SK-N-SH (cell line): ENCODE measurements around the gene BCR. TPM values are rescaled to one million over a fixed set of nuclear protein-coding genes. Genes with fewer than 3 reads are reported as not detected.

ENCODE experiments used
- CTCF ChIA-PET: fragments of 300-600, 350-600 bp; formaldehyde crosslinking; extraction: SDS; loops from one replicate; lab custom pipeline; 2021; lab: Yijun Ruan, JAX
- POLR2A ChIA-PET: fragments of 350-600 bp; sonication (Branson Sonifier 250); formaldehyde crosslinking; extraction: SDS; loops from one replicate; lab custom pipeline; 2020; ENCODE audit warnings: antibody characterized with exemption, inconsistent platforms; lab: Yijun Ruan, JAX
- DNase-seq: peaks from one replicate; pipeline ENCODE4 v3.0.0; 2012
- H2AFZ ChIP-seq: fragments of 200-600 bp; sonication (generic); 2 replicates; pipeline ENCODE4 v1.8.1; 2016; ENCODE audit warnings: antibody characterized with exemption, mild to moderate bottlenecking, low read depth
- H3F3A ChIP-seq: fragments of 200-600 bp; sonication (generic); replicated peaks from 2 replicates; pipeline ENCODE3; 2016; ENCODE audit warnings: antibody characterized with exemption, mild to moderate bottlenecking; ENCODE audit not compliant: insufficient read depth
- H3K27ac ChIP-seq, 2 experiments: fragments of 200-500 bp in 1 of 2; fragments of 200-600 bp in 1 of 2; sonication (Bioruptor generic) in 1 of 2; sonication (generic), shearing (Covaris generic) in 1 of 2; 2 replicates each; pipeline versions ENCODE4 v1.5.1 to v1.6.1; 2014 to 2016; ENCODE audit warnings: low read depth in 2 of 2, inconsistent platforms in 1 of 2, low read length in 1 of 2, mild to moderate bottlenecking in 1 of 2, mixed read lengths in 1 of 2
- H3K27me3 ChIP-seq: fragments of 200-600 bp; sonication (generic), shearing (Covaris generic); 2 replicates; pipeline ENCODE4 v1.6.1; 2016; ENCODE audit warnings: mixed run types; ENCODE audit not compliant: insufficient read depth
- H3K36me3 ChIP-seq, 2 experiments: fragments of 200-500 bp in 1 of 2; fragments of 200-600 bp in 1 of 2; sonication (Bioruptor generic) in 1 of 2; sonication (generic) in 1 of 2; replicated peaks in 1 of 2; 2 replicates each; pipeline versions ENCODE3 to v1.5.1; 2014 to 2016; ENCODE audit warnings: low read length in 1 of 2, mild to moderate bottlenecking in 1 of 2; ENCODE audit not compliant: insufficient read depth in 2 of 2, control insufficient read depth in 1 of 2
- H3K4me1 ChIP-seq, 2 experiments: fragments of 200-500 bp in 1 of 2; fragments of 200-600 bp in 1 of 2; sonication (Bioruptor generic) in 1 of 2; sonication (generic), shearing (Covaris generic) in 1 of 2; 2 replicates each; pipeline versions ENCODE4 v1.5.1 to v1.6.1; 2014 to 2016; ENCODE audit warnings: low read depth in 1 of 2, low read length in 1 of 2, mixed run types in 1 of 2; ENCODE audit not compliant: insufficient read depth in 2 of 2, control insufficient read depth in 1 of 2
- H3K4me2 ChIP-seq: fragments of 200-600 bp; sonication (generic), shearing (Covaris generic); 2 replicates; pipeline ENCODE4 v1.6.1; 2017; ENCODE audit warnings: mixed run types
- H3K4me3 ChIP-seq, 2 experiments: fragments of 200-500 bp in 1 of 2; fragments of 200-600 bp in 1 of 2; sonication (Bioruptor generic) in 1 of 2; sonication (generic), shearing (Covaris generic) in 1 of 2; 2 replicates each; pipeline versions ENCODE4 v1.5.1 to v1.8.1; 2014 to 2016; ENCODE audit warnings: low read depth in 2 of 2, inconsistent platforms in 1 of 2, low read length in 1 of 2, mild to moderate bottlenecking in 1 of 2, mixed read lengths in 1 of 2, moderate library complexity in 1 of 2
- H3K79me2 ChIP-seq: fragments of 200-600 bp; sonication (generic); 2 replicates; pipeline ENCODE4 v1.8.1; 2017; ENCODE audit warnings: mild to moderate bottlenecking; ENCODE audit not compliant: insufficient read depth
- H3K9ac ChIP-seq: fragments of 200-600 bp; sonication (generic); 2 replicates; pipeline ENCODE4 v1.6.1; 2017; ENCODE audit warnings: mixed run types
- H3K9me2 ChIP-seq: fragments of 200-600 bp; sonication (generic); 2 replicates; pipeline ENCODE4 v1.6.1; 2017; ENCODE audit warnings: mixed run types
- H3K9me3 ChIP-seq: fragments of 200-600 bp; sonication (generic); 2 replicates; pipeline ENCODE4 v1.6.1; 2017; ENCODE audit warnings: mixed run types, mild to moderate bottlenecking, moderate library complexity
- H4K20me1 ChIP-seq: fragments of 200-600 bp; sonication (generic); 2 replicates; pipeline ENCODE4 v1.6.1; 2017; ENCODE audit warnings: mild to moderate bottlenecking, mixed run types; ENCODE audit not compliant: insufficient read depth
- CHD2 ChIP-seq: fragments of 150-350 bp; IDR thresholded peaks from 2 replicates; pipeline ENCODE4 v1.6.1; 2018; ENCODE audit warnings: low read length; ENCODE audit not compliant: partially characterized antibody
- ELF1 ChIP-seq: IDR thresholded peaks from 2 replicates; pipeline ENCODE4 v1.4.0; 2012
- EP300 ChIP-seq, 2 experiments: IDR thresholded peaks; 2 replicates each; pipeline versions ENCODE4 v1.4.0 to v1.6.1; 2012; ENCODE audit warnings: borderline replicate concordance in 1 of 2, low read depth in 1 of 2, low read length in 1 of 2
- FOXM1 ChIP-seq: IDR thresholded peaks from 2 replicates; pipeline ENCODE4 v1.4.0; 2012; ENCODE audit warnings: low read depth, mild to moderate bottlenecking
- GABPA ChIP-seq: IDR thresholded peaks from 2 replicates; pipeline ENCODE4 v1.4.0; 2012; ENCODE audit warnings: low read depth, mild to moderate bottlenecking
- JUND ChIP-seq: IDR thresholded peaks from 2 replicates; pipeline ENCODE4 v1.4.0; 2012
- MEF2A ChIP-seq: IDR thresholded peaks from 2 replicates; pipeline ENCODE4 v1.4.0; 2012; ENCODE audit warnings: low read depth, borderline replicate concordance
- MXI1 ChIP-seq: IDR thresholded peaks from 2 replicates; pipeline ENCODE4 v1.6.1; 2012; ENCODE audit warnings: mild to moderate bottlenecking, low read depth, low read length, improper control_type of control experiment
- PBX3 ChIP-seq: IDR thresholded peaks from 2 replicates; pipeline ENCODE4; 2012
- SIN3A ChIP-seq: IDR thresholded peaks from 2 replicates; pipeline ENCODE4 v1.6.1; 2012; ENCODE audit warnings: low read depth, mild to moderate bottlenecking, low read length, moderate library complexity, borderline replicate concordance
- TEAD4 ChIP-seq: IDR thresholded peaks from 2 replicates; pipeline ENCODE4 v1.4.0; 2012; ENCODE audit warnings: mild to moderate bottlenecking, borderline replicate concordance; ENCODE audit not compliant: insufficient read depth
- WGBS: methylation state at CpG from one replicate; pipeline ENCODE4 v1.1.6; 2017; ENCODE audit warnings: low lambda C conversion rate; 5-methylcytosine and 5-hydroxymethylcytosine counted together
- polyA plus RNA-seq, 3 experiments: library from polyadenylated mRNA; depleted of rRNA; stranded (reverse); fragments of >200 nt; gene quantifications; 2 replicates each; pipeline ENCODE4 v1.2.3, GENCODE V29; 2012
- TF ChIP-seq, protein P1 (sequence below): fragments of 150-350 bp; IDR thresholded peaks from 2 replicates; pipeline ENCODE4 v1.6.1; 2017; ENCODE audit warnings: antibody characterized with exemption, low read length, low read depth, borderline replicate concordance
- TF ChIP-seq, protein P2 (sequence below): IDR thresholded peaks from 2 replicates; pipeline ENCODE4 v1.4.0; 2012; ENCODE audit warnings: low read depth
- TF ChIP-seq, protein P3 (sequence below): IDR thresholded peaks from 2 replicates; pipeline ENCODE4 v1.4.0; 2012; ENCODE audit warnings: low read depth, borderline replicate concordance
- TF ChIP-seq, protein P4 (sequence below): fragments of 200-600 bp; sonication (generic); IDR thresholded peaks from 2 replicates; pipeline ENCODE4 v1.6.1; 2017; ENCODE audit warnings: antibody characterized with exemption, mild to moderate bottlenecking, moderate library complexity

Gene BCR
- polyA plus RNA-seq, 1 of the 3 experiments (the other 2 are of a cell fraction): 50.9 TPM

DNA sequence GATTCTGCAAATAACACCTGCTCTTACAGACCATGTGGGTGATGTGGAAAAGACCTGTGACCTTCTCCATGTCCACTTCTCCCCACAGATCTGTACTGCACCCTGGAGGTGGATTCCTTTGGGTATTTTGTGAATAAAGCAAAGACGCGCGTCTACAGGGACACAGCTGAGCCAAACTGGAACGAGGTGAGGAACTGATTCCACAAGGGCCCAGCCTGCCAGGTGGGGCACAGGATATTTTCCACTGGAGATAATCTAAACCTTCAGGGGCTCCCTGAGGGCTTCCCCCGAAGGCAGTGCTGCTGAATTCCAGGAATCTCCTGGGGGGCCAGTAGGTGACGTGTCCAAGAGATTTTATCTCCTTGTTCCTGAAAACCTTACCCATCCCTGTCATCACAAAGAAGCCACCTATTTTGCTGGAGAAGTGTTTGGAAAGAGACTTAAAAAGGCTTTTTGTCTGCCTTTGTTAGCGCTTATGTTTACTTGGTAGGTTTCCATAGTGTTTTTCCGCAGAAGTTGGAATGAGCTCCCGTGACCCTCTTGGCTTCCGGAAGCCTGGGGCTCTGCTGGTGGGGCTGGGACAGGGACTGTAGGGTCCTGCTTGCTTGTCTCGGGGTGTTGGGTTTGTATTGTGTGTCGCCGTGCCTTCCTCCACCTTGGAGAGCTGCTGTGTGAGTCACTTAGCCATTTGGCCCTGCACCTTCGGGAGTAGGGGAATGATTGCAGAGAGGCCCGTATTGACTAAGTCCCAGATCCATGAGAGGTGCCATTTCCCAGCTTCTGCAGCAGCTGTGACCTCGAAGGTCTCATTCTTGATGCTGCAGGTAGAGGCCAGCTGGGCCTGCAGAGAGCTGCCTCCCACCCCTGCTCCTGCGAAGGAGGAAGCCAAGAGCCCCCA, 112.4 kb downstream of the BCR start:
- no peak for DNase-seq
- Histone ChIP-seq H3K4me2 (no peak overlapping the region), H4K20me1 (no peaks in the 10 kb centered on the region), H2AFZ (no peak overlapping the region), H3F3A (no peaks in the 10 kb centered on the region), H3K9me2 (no peaks in the 10 kb centered on the region), H3K9me3 (no peaks in the 10 kb centered on the region), H3K9ac (no peak overlapping the region), H3K4me1 (no peaks in the 10 kb centered on the region; a peak in 1 of 4 replicates), H3K79me2 (no peaks in the 10 kb centered on the region), H3K27ac (no peak overlapping the region), H3K27me3 (no peaks in the 10 kb centered on the region), H3K36me3 (peaks cover 8 to 66% of the 10 kb centered on the region in 2 experiments)
- ChIA-PET POLR2A (no interaction called here), CTCF (interaction anchor here (1.4 to 25.8 kb wide), 5 partner anchors 8 to 333 kb away, joined by 3 to 587 read pairs (median 9); partner anchors contain the start of gene BCR)
- WGBS: 97% methylated on average over 14 of the region's 17 CpGs
- no peak for TF ChIP-seq FOXM1
- no peak for TF ChIP-seq MXI1
- TF ChIP-seq PBX3: no peak
- no peak for TF ChIP-seq MEF2A
- TF ChIP-seq JUND: no peak
- TF ChIP-seq, protein P1, sequence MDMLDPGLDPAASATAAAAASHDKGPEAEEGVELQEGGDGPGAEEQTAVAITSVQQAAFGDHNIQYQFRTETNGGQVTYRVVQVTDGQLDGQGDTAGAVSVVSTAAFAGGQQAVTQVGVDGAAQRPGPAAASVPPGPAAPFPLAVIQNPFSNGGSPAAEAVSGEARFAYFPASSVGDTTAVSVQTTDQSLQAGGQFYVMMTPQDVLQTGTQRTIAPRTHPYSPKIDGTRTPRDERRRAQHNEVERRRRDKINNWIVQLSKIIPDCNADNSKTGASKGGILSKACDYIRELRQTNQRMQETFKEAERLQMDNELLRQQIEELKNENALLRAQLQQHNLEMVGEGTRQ: no peak
- TF ChIP-seq ELF1: no peak
- TF ChIP-seq, protein P2, sequence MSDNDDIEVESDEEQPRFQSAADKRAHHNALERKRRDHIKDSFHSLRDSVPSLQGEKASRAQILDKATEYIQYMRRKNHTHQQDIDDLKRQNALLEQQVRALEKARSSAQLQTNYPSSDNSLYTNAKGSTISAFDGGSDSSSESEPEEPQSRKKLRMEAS: no peak
- no peak for TF ChIP-seq SIN3A
- TF ChIP-seq, protein P3, sequence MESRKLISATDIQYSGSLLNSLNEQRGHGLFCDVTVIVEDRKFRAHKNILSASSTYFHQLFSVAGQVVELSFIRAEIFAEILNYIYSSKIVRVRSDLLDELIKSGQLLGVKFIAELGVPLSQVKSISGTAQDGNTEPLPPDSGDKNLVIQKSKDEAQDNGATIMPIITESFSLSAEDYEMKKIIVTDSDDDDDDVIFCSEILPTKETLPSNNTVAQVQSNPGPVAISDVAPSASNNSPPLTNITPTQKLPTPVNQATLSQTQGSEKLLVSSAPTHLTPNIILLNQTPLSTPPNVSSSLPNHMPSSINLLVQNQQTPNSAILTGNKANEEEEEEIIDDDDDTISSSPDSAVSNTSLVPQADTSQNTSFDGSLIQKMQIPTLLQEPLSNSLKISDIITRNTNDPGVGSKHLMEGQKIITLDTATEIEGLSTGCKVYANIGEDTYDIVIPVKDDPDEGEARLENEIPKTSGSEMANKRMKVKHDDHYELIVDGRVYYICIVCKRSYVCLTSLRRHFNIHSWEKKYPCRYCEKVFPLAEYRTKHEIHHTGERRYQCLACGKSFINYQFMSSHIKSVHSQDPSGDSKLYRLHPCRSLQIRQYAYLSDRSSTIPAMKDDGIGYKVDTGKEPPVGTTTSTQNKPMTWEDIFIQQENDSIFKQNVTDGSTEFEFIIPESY: no peak
- no peak for TF ChIP-seq TEAD4
- no peak for TF ChIP-seq CHD2
- TF ChIP-seq, protein P4, sequence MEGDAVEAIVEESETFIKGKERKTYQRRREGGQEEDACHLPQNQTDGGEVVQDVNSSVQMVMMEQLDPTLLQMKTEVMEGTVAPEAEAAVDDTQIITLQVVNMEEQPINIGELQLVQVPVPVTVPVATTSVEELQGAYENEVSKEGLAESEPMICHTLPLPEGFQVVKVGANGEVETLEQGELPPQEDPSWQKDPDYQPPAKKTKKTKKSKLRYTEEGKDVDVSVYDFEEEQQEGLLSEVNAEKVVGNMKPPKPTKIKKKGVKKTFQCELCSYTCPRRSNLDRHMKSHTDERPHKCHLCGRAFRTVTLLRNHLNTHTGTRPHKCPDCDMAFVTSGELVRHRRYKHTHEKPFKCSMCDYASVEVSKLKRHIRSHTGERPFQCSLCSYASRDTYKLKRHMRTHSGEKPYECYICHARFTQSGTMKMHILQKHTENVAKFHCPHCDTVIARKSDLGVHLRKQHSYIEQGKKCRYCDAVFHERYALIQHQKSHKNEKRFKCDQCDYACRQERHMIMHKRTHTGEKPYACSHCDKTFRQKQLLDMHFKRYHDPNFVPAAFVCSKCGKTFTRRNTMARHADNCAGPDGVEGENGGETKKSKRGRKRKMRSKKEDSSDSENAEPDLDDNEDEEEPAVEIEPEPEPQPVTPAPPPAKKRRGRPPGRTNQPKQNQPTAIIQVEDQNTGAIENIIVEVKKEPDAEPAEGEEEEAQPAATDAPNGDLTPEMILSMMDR: no peak
- TF ChIP-seq EP300 (IDR thresholded peaks at IDR 0.05; ENCODE audit: borderline replicate concordance in 1 of 2, low read depth in 1 of 2, low read length in 1 of 2): no peak
- no peak for TF ChIP-seq GABPA
- TF ChIP-seq, all 33 proteins: peak for 0
- H3K4me3 ChIP-seq: no peak overlapping the region
